Measurements from ENCODE around the gene TTC24.
A peak's percentile ranks its signal among the peaks of the same experiment; 100 is the strongest.
"Not testable (repeated sequence)": the region's sequence is repeated elsewhere in the genome, so short reads cannot be mapped to it uniquely, and the experiment has no call there.

The TTC24 gene

GRCh38 chr1:156615946-156616345 lies 36.4 kb downstream of the TTC24 start:
- no peak for DNase-seq

- no peak for DNase-seq
Observed at GRCh38 chr1:156616463-156616862, 36.9 kb downstream of the TTC24 start.

- no peak for DNase-seq
Observed at GRCh38 chr1:156618853-156619581, 39.5 kb downstream of the TTC24 start, which contains the start of gene HAPLN2. Gene HAPLN2, plus strand, starts transcription at chr1:156619415. Its CDS starts 4,076 bp downstream, at chr1:156623491.

GRCh38 chr1:156619582-156619955 lies 40.0 kb downstream of the TTC24 start:
- no peak for DNase-seq

GRCh38 chr1:156622581-156623297 lies 43.2 kb downstream of the TTC24 start:
- DNase-seq: no peak

- DNase-seq: no peak
Observed at GRCh38 chr1:156623946-156624813, 44.7 kb downstream of the TTC24 start.

GRCh38 chr1:156624814-156625435 lies 45.4 kb downstream of the TTC24 start:
- no peak for DNase-seq

GRCh38 chr1:156625436-156626078 lies 46.0 kb downstream of the TTC24 start:
- DNase-seq: peak; percentile 55

GRCh38 chr1:156626079-156626438 lies 46.5 kb downstream of the TTC24 start:
- no peak for DNase-seq

- no peak for DNase-seq
Observed at GRCh38 chr1:156627313-156627880, 47.9 kb downstream of the TTC24 start.

- no peak for DNase-seq
Observed at GRCh38 chr1:156629823-156630449, 50.4 kb downstream of the TTC24 start.

- not testable (repeated sequence) for DNase-seq
Observed at GRCh38 chr1:156631152-156631551, 51.6 kb downstream of the TTC24 start.

GRCh38 chr1:156632355-156632754 lies 52.8 kb downstream of the TTC24 start:
- DNase-seq: no peak
